BJ (cell line): Measurements from ENCODE around the gene GFPT2. TPM values are rescaled to one million over a fixed set of nuclear protein-coding genes. Genes with fewer than 3 reads are reported as not detected.

Experiments
- CTCF ChIA-PET: fragments of 350-600 bp; formaldehyde crosslinking; extraction: SDS; loops from one replicate; lab custom pipeline; 2021; ENCODE audit warnings: antibody characterized with exemption, inconsistent platforms; lab: Yijun Ruan, JAX
- POLR2A ChIA-PET: fragments of 300-600 bp; sonication (Branson Sonifier 250); formaldehyde crosslinking; extraction: SDS; loops from one replicate; lab custom pipeline; 2021; ENCODE audit warnings: antibody characterized with exemption; lab: Charles Lee
- DNase-seq: peaks from one replicate; pipeline ENCODE4 v3.0.0-alpha.2; 2011; ENCODE audit warnings: low read depth
- H3K27me3 ChIP-seq: 2 replicates; pipeline ENCODE4 v1.6.0; 2011; ENCODE audit warnings: low read length; ENCODE audit not compliant: control insufficient read depth, insufficient read depth
- H3K36me3 ChIP-seq: 2 replicates; pipeline ENCODE4 v1.5.1; 2011; ENCODE audit warnings: low read length; ENCODE audit not compliant: control insufficient read depth, insufficient read depth
- H3K4me3 ChIP-seq: 2 replicates; pipeline ENCODE4 v1.5.1; 2011; ENCODE audit warnings: low read depth, mild to moderate bottlenecking, control low read depth, low read length
- polyA plus RNA-seq: library from polyadenylated mRNA; depleted of rRNA; stranded (reverse); fragments of >200 nt; gene quantifications from 2 replicates; pipeline ENCODE4 v1.2.3, GENCODE V29; 2011
- TF ChIP-seq, protein P1 (sequence below): IDR thresholded peaks from 2 replicates; pipeline ENCODE4 v1.5.1; 2011; ENCODE audit warnings: low read depth, mild to moderate bottlenecking, control low read depth, inconsistent platforms, low read length, moderate library complexity; ENCODE audit not compliant: insufficient read depth

Gene GFPT2
- polyA plus RNA-seq, 1 experiment = 6.1 TPM

DNA sequence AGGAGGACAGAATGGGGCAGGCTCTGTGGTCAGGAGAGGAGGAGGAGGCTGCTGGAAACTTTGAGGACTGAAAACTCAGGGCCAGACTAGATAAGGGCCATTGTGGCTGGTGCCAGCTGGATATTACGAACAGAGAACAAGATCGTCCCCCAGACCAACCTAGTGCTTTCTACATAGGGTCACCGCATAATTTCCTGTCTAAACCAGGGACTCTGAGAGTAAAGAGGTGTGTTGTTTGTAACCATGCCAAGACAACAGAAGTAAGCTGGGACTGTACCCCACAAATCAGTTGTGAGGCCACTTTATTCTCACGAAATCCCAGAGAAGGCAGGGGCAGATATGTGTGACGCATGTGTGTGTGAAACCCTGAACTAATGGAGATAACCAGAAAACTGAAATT, 20.3 kb upstream of the GFPT2 start:
- Histone ChIP-seq H3K36me3 (no peaks in the 10 kb centered on the region), H3K4me3 (no peak overlapping the region), H3K27me3 (no peaks in the 10 kb centered on the region)
- ChIA-PET CTCF (interaction anchor here (1.4 kb wide), 1 partner anchor 97 kb away, joined by 3 read pairs; no protein-coding TSS in a partner anchor), POLR2A (no interaction called here)
- DNase-seq = no peak
- TF ChIP-seq, protein P1, sequence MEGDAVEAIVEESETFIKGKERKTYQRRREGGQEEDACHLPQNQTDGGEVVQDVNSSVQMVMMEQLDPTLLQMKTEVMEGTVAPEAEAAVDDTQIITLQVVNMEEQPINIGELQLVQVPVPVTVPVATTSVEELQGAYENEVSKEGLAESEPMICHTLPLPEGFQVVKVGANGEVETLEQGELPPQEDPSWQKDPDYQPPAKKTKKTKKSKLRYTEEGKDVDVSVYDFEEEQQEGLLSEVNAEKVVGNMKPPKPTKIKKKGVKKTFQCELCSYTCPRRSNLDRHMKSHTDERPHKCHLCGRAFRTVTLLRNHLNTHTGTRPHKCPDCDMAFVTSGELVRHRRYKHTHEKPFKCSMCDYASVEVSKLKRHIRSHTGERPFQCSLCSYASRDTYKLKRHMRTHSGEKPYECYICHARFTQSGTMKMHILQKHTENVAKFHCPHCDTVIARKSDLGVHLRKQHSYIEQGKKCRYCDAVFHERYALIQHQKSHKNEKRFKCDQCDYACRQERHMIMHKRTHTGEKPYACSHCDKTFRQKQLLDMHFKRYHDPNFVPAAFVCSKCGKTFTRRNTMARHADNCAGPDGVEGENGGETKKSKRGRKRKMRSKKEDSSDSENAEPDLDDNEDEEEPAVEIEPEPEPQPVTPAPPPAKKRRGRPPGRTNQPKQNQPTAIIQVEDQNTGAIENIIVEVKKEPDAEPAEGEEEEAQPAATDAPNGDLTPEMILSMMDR = no peak

DNA sequence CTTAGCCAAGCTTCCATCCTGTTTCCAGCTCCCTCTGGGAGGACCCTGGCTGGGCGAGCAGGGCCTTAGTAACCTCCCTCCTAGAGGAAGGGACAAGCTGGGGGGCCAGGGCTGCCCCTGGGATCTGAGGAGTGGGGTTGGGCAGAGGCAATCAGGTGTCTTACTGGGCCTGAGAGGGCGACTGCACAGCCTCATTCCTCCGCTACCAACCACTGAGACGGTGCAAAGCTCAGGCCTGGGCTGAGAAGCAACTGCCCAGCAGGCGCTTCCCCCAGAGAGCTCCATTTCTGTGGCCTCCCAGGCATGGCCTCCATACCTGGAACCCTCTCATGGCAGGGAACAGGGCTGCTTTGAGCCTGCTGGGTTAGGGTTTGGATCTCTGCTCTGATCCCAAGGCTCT, 18.8 kb upstream of the GFPT2 start:
- Histone ChIP-seq H3K36me3 (no peaks in the 10 kb centered on the region), H3K27me3 (no peaks in the 10 kb centered on the region), H3K4me3 (no peak overlapping the region)
- DNase-seq = no peak
- CTCF ChIA-PET = no interaction called here
- POLR2A ChIA-PET = no interaction called here
- TF ChIP-seq, protein P1 = no peak

DNA sequence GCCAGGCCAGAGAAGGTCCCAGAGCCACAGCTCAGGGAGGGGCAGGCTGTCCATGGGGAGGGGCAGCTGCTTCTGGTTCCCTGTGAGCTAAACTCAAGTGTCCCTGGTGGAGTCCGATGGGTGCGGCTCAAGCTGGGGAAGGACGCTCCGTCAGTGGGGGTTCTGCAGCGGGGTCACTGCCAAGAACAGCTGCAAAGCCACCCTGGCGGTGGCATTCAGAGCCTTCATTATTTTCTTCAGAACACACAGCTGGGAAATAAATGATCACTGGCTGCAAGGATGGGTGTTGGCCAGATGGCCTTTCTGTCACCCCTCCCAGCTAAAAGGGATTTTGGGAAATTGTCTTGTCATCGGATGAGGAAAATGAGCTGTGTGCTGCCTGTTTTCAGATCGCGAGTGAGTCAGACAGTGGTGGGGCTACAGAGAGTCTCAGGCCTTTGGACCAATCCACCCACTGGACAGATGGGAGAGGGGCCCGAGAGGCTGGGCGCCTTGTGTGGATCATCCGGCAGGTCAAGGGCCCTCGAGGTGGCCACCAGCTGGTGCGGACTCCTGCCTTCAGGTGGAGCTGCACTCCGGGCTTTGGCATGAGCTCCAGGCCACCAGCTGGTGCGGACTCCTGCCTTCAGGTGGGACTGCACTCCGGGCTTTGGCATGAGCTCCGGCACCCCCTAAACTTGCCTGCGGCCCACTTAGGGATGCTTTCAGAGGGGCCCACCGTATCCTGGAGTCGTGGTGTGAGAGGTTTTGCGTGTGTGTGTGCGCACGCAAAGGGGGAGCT, 17.9 kb upstream of the GFPT2 start:
- no peak for DNase-seq
- POLR2A ChIA-PET = interaction anchor here (0.6 kb wide), 1 partner anchor 22 kb away, joined by 13 read pairs; no protein-coding TSS in a partner anchor
- Histone ChIP-seq H3K36me3 (no peaks in the 10 kb centered on the region), H3K4me3 (no peak overlapping the region), H3K27me3 (no peaks in the 10 kb centered on the region)
- TF ChIP-seq, protein P1 = no peak
- CTCF ChIA-PET = interaction anchor here (1.0 to 1.3 kb wide), 2 partner anchors 42 to 100 kb away, joined by 4 read pairs; no protein-coding TSS in a partner anchor

DNA sequence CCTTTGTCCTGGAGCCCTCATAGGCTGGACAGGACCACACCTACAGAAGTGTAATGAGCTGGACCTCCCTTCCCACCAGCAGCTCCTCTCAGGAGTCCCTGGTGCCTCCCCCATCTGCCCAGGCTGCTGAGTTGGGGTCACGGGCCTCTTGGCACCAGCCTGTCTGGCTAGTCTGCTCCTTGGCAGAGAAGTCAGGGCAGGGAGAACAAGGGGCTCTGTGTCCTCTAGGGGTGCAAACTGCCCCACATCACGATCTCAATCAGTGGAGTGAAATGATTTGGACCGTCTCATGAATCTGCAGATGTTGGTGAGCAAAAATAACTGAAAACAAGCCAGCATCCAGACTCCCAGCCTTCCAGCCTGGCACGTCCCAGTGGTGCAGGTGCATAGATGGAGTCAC, 14.9 kb upstream of the GFPT2 start:
- no peak overlapping the region for H3K4me3 ChIP-seq
- no peak for DNase-seq
- ChIA-PET CTCF (no interaction called here), POLR2A (no interaction called here)
- TF ChIP-seq, protein P1 = no peak
- H3K27me3 ChIP-seq = no peaks in the 10 kb centered on the region
- no peaks in the 10 kb centered on the region for H3K36me3 ChIP-seq

DNA sequence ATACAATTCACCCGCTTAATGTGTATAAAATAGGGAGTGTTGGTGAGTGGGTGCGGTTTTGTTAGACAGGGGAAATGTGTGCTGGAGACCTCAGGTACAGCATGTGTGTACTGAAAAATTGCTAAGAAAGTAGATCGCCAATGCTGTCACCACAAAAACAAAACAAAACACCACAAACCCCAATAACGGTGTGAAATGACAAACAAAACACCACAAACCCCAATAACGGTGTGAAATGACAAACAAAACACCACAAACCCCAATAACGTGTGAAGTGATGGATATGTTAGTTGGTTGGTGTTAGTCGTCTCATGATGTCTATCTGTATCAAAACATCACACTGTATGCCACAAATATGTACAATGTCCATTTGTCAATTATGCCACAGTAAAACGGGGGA, 14.2 kb upstream of the GFPT2 start:
- TF ChIP-seq, protein P1 = no peak
- Histone ChIP-seq H3K4me3 (no peak overlapping the region), H3K27me3 (no peaks in the 10 kb centered on the region), H3K36me3 (no peaks in the 10 kb centered on the region)
- DNase-seq = no peak
- ChIA-PET POLR2A (no interaction called here), CTCF (no interaction called here)
